Heart left ventricle (tissue), 13 donors: Measurements from ENCODE around the gene PTPRN2.

ENCODE experiments used
- POLR2A ChIP-seq, 2 donors: fragments of 450-650 bp; IDR thresholded peaks; one replicate each; pipeline ENCODE4 v1.6.1; 2017; ENCODE audit warnings: antibody characterized with exemption in 2 of 2, mild to moderate bottlenecking in 2 of 2, moderate library complexity in 2 of 2
- TF ChIP-seq, protein P1 (sequence below), 12 donors: fragments of 200-600 bp; sonication (generic) in 4 of 12; IDR thresholded peaks; one replicate each; pipeline versions ENCODE4 v1.5.0 to v1.8.0; 2018 to 2022; ENCODE audit warnings: antibody characterized with exemption in 12 of 12, mild to moderate bottlenecking in 5 of 12
- donor health status: ischemic (EF 13 %, LVEDD 7.1; RV severe dilation, severe dysfunction).
- donor health status: DM: no; HTN: yes; CAD: no.
- donor health status: DM: no; HTN: no; CAD: no.
- donor health status: ischemic (EF 25% LVEDD 6.9; RV normal size, moderate dysfunction).
- donor health status: ischemic (EF 25% LVEDD 5.7; RV mildly dilated, moderate dysfunction).
- donor health status: ischemic (EF 35%, LVEDD 5.7; RV mildly dilated, moderate dysfunction).
- donor health status: nonischemic (EF 11% LVEDD 7.7; RV severe dilation, severe dysfunction).
- donor health status: DM: yes; HTN: yes; CAD: no.
- donor health status: PGD.
- donor health status: ischemic (EF 29% LVEDD 5.4; RV normal size, mild dysfunction).
- donor health status: nonischemic (EF 23%, LVEDD 6.1; RV moderate dilation, normal function).

DNA sequence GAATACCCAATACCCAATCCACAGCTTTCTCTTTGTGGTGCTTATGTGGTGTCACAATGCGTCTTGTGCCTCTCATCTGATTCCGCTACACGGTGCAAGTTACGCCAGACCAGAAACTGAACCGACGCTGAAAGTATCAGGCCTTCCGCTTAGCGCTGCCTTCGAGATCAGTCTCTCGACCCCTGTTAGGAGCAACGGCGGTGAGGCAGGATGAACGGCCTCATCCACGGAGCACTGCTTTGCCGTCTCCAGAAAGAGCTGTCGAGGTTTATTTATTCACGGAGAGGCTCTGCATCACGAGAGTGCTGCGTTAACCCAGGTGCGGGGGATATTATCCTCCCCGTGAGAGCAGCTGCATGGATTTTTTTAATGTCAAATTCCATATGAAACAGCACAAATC, 786.5 kb downstream of the PTPRN2 start:
- TF ChIP-seq, protein P1, sequence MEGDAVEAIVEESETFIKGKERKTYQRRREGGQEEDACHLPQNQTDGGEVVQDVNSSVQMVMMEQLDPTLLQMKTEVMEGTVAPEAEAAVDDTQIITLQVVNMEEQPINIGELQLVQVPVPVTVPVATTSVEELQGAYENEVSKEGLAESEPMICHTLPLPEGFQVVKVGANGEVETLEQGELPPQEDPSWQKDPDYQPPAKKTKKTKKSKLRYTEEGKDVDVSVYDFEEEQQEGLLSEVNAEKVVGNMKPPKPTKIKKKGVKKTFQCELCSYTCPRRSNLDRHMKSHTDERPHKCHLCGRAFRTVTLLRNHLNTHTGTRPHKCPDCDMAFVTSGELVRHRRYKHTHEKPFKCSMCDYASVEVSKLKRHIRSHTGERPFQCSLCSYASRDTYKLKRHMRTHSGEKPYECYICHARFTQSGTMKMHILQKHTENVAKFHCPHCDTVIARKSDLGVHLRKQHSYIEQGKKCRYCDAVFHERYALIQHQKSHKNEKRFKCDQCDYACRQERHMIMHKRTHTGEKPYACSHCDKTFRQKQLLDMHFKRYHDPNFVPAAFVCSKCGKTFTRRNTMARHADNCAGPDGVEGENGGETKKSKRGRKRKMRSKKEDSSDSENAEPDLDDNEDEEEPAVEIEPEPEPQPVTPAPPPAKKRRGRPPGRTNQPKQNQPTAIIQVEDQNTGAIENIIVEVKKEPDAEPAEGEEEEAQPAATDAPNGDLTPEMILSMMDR (IDR thresholded peaks at IDR 0.05), result no peak
- no peak for TF ChIP-seq POLR2A (IDR thresholded peaks at IDR 0.05)
